ENCODE data around the gene QSOX1. TPM values are rescaled to one million over a fixed set of nuclear protein-coding genes. Genes with fewer than 3 reads are reported as not detected.

The QSOX1 gene
- total and polyA plus RNA-seq, 8 donors = 67.5 to 143 (median 112) TPM

DNA sequence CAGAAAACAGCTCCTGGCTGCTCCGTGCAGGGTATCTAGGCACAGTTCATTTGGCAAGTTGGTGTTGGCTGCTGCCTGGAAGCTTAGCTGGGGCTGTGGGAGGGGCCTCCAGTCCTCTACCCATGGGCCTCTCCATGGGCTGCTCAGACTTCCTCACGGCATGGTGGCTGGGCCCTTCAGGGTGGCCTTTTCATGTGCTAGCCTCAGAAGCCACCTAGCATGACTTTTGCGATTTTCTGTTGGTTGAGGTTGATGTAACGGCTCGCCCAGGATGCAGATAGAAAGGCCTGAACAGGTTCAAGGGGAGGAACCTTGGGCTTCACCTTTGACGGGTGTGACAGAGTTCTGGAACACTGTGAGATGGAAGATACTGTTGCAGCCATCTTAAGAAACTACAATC, 49.6 kb downstream of the QSOX1 start:
- H3K36me3 ChIP-seq = no peaks in the 10 kb centered on the region
- ATAC-seq (no peak), DNase-seq (no peak), FAIRE-seq (no peak)
- no peaks in the 10 kb centered on the region for H3K27me3 ChIP-seq
- H3K9me3 ChIP-seq = no peaks in the 10 kb centered on the region
- H3K4me3 ChIP-seq = no peak overlapping the region
- H3K4me1 ChIP-seq = no peaks in the 10 kb centered on the region
- 79 to 87% methylated on average over 6 of the region's 6 CpGs for WGBS, 2 donors
- no peak overlapping the region for H3K27ac ChIP-seq
- intact Hi-C loops (cut with DNase I) = no loop called here
- TF ChIP-seq, protein P1, sequence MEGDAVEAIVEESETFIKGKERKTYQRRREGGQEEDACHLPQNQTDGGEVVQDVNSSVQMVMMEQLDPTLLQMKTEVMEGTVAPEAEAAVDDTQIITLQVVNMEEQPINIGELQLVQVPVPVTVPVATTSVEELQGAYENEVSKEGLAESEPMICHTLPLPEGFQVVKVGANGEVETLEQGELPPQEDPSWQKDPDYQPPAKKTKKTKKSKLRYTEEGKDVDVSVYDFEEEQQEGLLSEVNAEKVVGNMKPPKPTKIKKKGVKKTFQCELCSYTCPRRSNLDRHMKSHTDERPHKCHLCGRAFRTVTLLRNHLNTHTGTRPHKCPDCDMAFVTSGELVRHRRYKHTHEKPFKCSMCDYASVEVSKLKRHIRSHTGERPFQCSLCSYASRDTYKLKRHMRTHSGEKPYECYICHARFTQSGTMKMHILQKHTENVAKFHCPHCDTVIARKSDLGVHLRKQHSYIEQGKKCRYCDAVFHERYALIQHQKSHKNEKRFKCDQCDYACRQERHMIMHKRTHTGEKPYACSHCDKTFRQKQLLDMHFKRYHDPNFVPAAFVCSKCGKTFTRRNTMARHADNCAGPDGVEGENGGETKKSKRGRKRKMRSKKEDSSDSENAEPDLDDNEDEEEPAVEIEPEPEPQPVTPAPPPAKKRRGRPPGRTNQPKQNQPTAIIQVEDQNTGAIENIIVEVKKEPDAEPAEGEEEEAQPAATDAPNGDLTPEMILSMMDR (IDR thresholded peaks at IDR 0.05) = no peak

DNA sequence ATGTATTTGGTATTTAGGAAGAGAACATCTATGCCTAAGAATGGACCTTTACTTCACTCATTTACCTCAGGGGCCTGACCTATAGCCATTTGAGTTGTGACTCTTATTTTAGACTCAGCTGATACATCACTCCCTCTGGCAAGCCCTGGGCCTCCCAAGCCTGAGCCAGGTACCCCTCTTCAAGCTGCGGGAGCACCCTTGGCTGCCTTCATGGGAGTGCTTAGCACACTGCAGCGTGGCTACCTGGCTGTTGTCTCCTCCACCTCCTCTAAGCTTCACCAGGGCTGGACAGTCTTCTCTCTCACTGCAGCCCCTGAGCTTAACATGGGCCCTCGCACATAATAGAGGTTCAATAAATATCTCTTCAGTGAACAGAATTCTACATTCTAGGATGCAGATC, 51.9 kb downstream of the QSOX1 start:
- Histone ChIP-seq H3K4me3 (no peak overlapping the region), H3K36me3 (no peaks in the 10 kb centered on the region), H3K4me1 (no peaks in the 10 kb centered on the region), H3K9me3 (no peaks in the 10 kb centered on the region), H3K27ac (no peak overlapping the region), H3K27me3 (no peaks in the 10 kb centered on the region)
- no peak for ATAC-seq
- intact Hi-C loops (cut with DNase I) = no loop called here
- 91 to 94% methylated on average over 3 of the region's 3 CpGs for WGBS, 2 donors
- FAIRE-seq = no peak
- TF ChIP-seq, protein P1 (IDR thresholded peaks at IDR 0.05) = no peak
- DNase-seq = no peak

DNA sequence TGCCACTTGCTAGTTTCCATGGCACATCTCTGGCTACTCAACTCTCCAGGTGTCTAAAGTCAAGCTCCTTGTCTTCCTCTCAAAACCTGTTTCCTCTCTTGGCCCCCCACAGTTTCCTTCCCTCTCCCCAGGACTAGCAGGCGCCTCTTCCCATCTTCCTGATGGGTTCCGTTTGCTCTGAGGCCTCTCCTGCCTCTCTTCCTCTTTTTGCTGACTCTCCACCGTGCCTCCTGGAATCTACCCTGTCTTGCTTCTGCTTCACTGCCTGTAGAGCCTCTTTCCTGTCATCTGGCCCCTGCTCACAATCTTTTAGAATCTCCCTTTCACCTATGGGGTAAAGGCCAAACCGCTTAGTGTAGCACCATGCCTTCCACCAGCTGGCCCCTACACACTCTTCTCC, 53.6 kb downstream of the QSOX1 start:
- H3K36me3 ChIP-seq = no peaks in the 10 kb centered on the region
- TF ChIP-seq, protein P1 (IDR thresholded peaks at IDR 0.05) = no peak
- H3K9me3 ChIP-seq = no peaks in the 10 kb centered on the region
- ATAC-seq (no peak), DNase-seq (no peak), FAIRE-seq (no peak)
- no peaks in the 10 kb centered on the region for H3K27me3 ChIP-seq
- intact Hi-C loops (cut with DNase I) = no loop called here
- no peaks in the 10 kb centered on the region for H3K4me1 ChIP-seq
- H3K27ac ChIP-seq = no peak overlapping the region
- 70 to 79% methylated on average over 4 of the region's 4 CpGs for WGBS, 2 donors
- no peak overlapping the region for H3K4me3 ChIP-seq

DNA sequence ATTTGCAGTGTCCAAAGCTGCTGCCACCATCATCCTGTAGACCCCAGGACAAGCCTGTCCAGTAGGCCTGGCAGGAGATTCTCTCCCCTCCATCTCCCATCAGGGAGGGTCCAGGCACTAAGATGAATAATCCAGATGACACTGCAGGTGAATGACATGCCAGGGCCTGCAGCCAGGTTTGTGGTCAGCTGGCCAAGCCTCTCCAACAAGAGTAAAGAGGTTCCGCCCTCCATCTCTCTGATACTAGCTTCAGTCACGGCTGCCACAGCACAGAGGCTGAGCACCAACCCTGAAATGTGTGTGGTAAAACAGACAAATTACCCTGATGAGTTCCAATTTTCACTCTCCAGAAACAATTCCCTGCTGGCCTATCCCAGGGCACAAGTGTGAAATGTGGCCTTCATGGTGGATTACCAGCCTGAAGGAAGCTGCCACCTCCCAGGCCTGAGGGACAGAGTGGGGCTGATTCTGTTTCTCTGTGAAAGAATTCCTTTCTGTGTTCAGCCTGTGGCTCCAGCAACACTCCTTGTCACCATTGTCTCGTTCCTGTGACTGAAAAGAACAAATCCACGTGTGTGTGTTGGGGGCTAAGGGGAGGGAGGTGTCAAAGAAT, 55.4 kb downstream of the QSOX1 start:
- TF ChIP-seq, protein P1 (IDR thresholded peaks at IDR 0.05) = no peak
- Histone ChIP-seq H3K36me3 (no peaks in the 10 kb centered on the region), H3K27ac (no peak overlapping the region), H3K4me3 (no peak overlapping the region), H3K27me3 (no peaks in the 10 kb centered on the region), H3K4me1 (no peaks in the 10 kb centered on the region), H3K9me3 (no peaks in the 10 kb centered on the region)
- intact Hi-C loops (cut with DNase I) = no loop called here
- FAIRE-seq (no peak), DNase-seq (no peak), ATAC-seq (no peak)
- WGBS, 2 donors = 45 to 52% methylated on average over 4 of the region's 4 CpGs

DNA sequence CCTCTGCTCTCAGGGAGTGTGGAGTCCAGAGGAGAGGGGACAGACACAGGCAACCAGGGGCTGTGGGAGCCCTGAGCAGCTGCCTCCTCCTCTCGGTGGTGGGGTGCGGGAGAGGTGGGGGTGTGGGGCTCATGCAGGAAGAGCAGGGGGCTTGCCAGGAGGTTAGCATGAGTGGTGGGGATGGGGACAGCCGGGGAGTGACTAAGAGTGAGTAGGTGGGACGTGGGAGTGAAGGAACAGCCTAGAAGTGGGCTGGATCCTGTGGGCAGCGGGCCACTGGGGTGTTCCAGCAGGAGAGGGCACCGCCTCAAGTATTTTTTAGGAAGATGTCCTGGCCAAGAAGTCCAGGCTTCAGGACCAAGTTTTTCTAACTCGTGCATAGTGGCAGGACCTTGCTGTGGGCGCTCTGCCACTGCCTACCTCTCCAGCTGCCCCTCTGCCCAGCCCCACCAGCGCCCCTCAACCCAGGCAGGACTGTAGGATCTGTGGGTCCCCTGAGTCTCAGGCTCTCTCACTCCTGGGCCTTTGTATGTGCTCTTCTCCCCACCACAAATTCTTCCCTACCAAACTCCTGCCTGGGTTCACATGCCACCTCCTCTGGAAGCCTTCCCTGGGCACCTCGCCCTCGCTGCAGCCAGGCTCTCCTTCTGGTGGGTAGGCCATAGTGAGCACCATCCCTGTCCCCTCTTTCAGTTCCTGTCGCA, 56.6 kb downstream of the QSOX1 start:
- H3K9me3 ChIP-seq = no peaks in the 10 kb centered on the region
- no peak for FAIRE-seq
- no peak for ATAC-seq
- H3K4me3 ChIP-seq = no peak overlapping the region
- WGBS, 2 donors = 64 to 77% methylated on average over 12 of the region's 12 CpGs
- H3K4me1 ChIP-seq = no peaks in the 10 kb centered on the region
- intact Hi-C loops (cut with DNase I) = no loop called here
- no peak for DNase-seq
- H3K27ac ChIP-seq = no peak overlapping the region
- H3K36me3 ChIP-seq = no peaks in the 10 kb centered on the region
- TF ChIP-seq, protein P1 (IDR thresholded peaks at IDR 0.05) = no peak
- H3K27me3 ChIP-seq = no peaks in the 10 kb centered on the region

All from pancreas (tissue), 10 donors.